NCI-H446 (cell line): ENCODE measurements around the gene ABCC9.
"Not testable (repeated sequence)": the region's sequence is repeated elsewhere in the genome, so short reads cannot be mapped to it uniquely, and the experiment has no call there.

ENCODE experiments used
- DNase-seq, 2 experiments: peaks; one replicate each; lab custom pipeline; 2025; lab: John Stamatoyannopoulos, UW

The ABCC9 gene

GRCh38 chr12:21933656-21934055, 7.6 kb downstream of the ABCC9 start:
- no peak for DNase-seq

- DNase-seq, result not testable (repeated sequence)
These were observed 11.3 kb downstream of the ABCC9 start for GRCh38 chr12:21929972-21930371.

- DNase-seq, result no peak
These were observed 15.8 kb downstream of the ABCC9 start for GRCh38 chr12:21925296-21925913.

GRCh38 chr12:21921436-21921835, 19.8 kb downstream of the ABCC9 start:
- no peak for DNase-seq

GRCh38 chr12:21918456-21918855, 22.8 kb downstream of the ABCC9 start:
- no peak for DNase-seq

- DNase-seq, result no peak
These were observed 27.4 kb downstream of the ABCC9 start for GRCh38 chr12:21913823-21914222.

GRCh38 chr12:21912318-21912717, 28.9 kb downstream of the ABCC9 start:
- no peak for DNase-seq

- no peak for DNase-seq
These were observed 29.4 kb downstream of the ABCC9 start for GRCh38 chr12:21911832-21912231.

GRCh38 chr12:21910657-21911056, 30.6 kb downstream of the ABCC9 start:
- DNase-seq, result no peak

GRCh38 chr12:21907948-21908837, 33.0 kb downstream of the ABCC9 start:
- peak; percentile 44 to 77 for DNase-seq

- DNase-seq, result no peak
These were observed 34.2 kb downstream of the ABCC9 start for GRCh38 chr12:21906919-21907493.

- DNase-seq, result not testable (repeated sequence)
These were observed 41.7 kb downstream of the ABCC9 start for GRCh38 chr12:21899532-21899931.

GRCh38 chr12:21895651-21896050, 45.6 kb downstream of the ABCC9 start:
- no peak for DNase-seq

GRCh38 chr12:21894792-21895595, 46.2 kb downstream of the ABCC9 start:
- DNase-seq, result no peak

- DNase-seq, result no peak
These were observed 47.3 kb downstream of the ABCC9 start for GRCh38 chr12:21893924-21894323.

- DNase-seq, result peak in 1 of 2 experiments; percentile 16
These were observed 48.9 kb downstream of the ABCC9 start for GRCh38 chr12:21892341-21892740.

- peak in 1 of 2 experiments; percentile 24 for DNase-seq
These were observed 49.4 kb downstream of the ABCC9 start for GRCh38 chr12:21891751-21892217.

- no peak for DNase-seq
These were observed 52.9 kb downstream of the ABCC9 start for GRCh38 chr12:21888276-21888863.

GRCh38 chr12:21884936-21885335, 56.3 kb downstream of the ABCC9 start:
- DNase-seq, result no peak

GRCh38 chr12:21882635-21883034, 58.6 kb downstream of the ABCC9 start:
- DNase-seq, result no peak

- DNase-seq, result peak in 1 of 2 experiments; percentile 41
These were observed 59.3 kb downstream of the ABCC9 start for GRCh38 chr12:21881965-21882364.

GRCh38 chr12:21879312-21879711, 61.9 kb downstream of the ABCC9 start:
- no peak for DNase-seq
